ENCODE data around the gene NLRC5. TPM values are rescaled to one million over a fixed set of nuclear protein-coding genes. Genes with fewer than 3 reads are reported as not detected.

The NLRC5 gene
- total and polyA plus RNA-seq, 2 donors (not counting 3 experiments of a cell fraction or from before 2014, with no cell fraction given), result 7.4 to 26.3 TPM

DNA sequence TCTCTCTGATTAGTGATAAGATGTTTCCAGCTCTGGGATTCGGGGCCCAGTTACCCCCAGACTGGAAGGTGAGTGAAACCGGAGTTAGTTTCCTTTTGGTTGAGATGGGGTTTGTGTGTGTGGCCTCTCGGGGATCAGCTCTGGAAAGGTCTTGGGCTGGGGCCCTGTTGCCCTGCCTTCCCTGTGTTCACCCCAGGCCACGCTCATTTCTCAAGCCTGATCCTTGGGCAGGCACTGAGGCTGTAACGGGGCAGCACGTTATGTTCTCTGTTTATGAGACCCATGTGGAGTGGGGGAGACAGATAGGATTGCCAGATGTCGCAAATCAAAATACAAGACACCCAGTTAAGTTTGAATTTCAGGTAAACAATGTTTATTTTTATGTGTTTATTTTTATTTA, 138.5 kb downstream of the NLRC5 start:
- CTCF ChIA-PET, result interaction anchor here (1.2 to 1.5 kb wide), 2 partner anchors 11 to 23 kb away, joined by 3 read pairs; no protein-coding TSS in a partner anchor
- no peaks in the 10 kb centered on the region for H3K79me2 ChIP-seq (ENCODE audit: control insufficient read depth, insufficient read depth, low read length)
- H3K9me1 ChIP-seq (replicated peaks; ENCODE audit: control insufficient read depth, extremely low read depth, insufficient read depth, low read length), result no peaks in the 10 kb centered on the region
- no peaks in the 10 kb centered on the region for H3K4me1 ChIP-seq (ENCODE audit: control insufficient read depth, extremely low read depth, insufficient read depth, low read length)
- H3K9me3 ChIP-seq (replicated peaks; ENCODE audit: control insufficient read depth, insufficient read depth, low read length), result no peaks in the 10 kb centered on the region
- FAIRE-seq (no peak), DNase-seq (ENCODE audit: low read depth, low spot score) (no peak)
- intact Hi-C loops (cut with micrococcal nuclease) (no loop called here), dilution Hi-C loops (cut with MboI; ENCODE audit: extremely low pct_ligation_motif_present, low sequenced_read_pairs) (no loop called here)
- BruUV-seq (replicated peaks), result no TSS peak
- no peak overlapping the region for H3K27ac ChIP-seq (ENCODE audit: insufficient read depth, low read depth, low read length)
- H3K9ac ChIP-seq (replicated peaks; ENCODE audit: extremely low read depth, insufficient read depth, low read length), result no peak overlapping the region
- TF ChIP-seq EZH2 (IDR thresholded peaks at IDR 0.05; ENCODE audit: borderline replicate concordance, low read depth, low read length, severe bottlenecking) (no peak), JUN (IDR thresholded peaks at IDR 0.05; ENCODE audit: borderline replicate concordance, insufficient read depth, insufficient read length, low read depth) (no peak), FOS (IDR thresholded peaks at IDR 0.05; ENCODE audit: borderline replicate concordance, insufficient read depth, low read length) (no peak)
- no peak overlapping the region for H2AFZ ChIP-seq (ENCODE audit: low read depth, low read length)
- no peaks in the 10 kb centered on the region for H4K20me1 ChIP-seq (replicated peaks; ENCODE audit: control insufficient read depth, extremely low read depth, insufficient read depth, low read length)
- POLR2A ChIA-PET, result no interaction called here
- H3K36me3 ChIP-seq (ENCODE audit: control insufficient read depth in 2 of 2, extremely low read depth in 1 of 2, insufficient read depth in 2 of 2, low read length in 2 of 2), result peaks cover 0 to 11% of the 10 kb centered on the region in 2 experiments
- H3K27me3 ChIP-seq (ENCODE audit: control insufficient read depth in 2 of 2, insufficient read depth in 2 of 2, low read length in 2 of 2), result no peaks in the 10 kb centered on the region
- H3K4me3 ChIP-seq (replicated peaks in 1 of 3; ENCODE audit: insufficient read depth in 1 of 3, low read depth in 1 of 3, low read length in 3 of 3), result no peak overlapping the region
- no peak overlapping the region for H3K4me2 ChIP-seq (ENCODE audit: insufficient read depth, low read length)

DNA sequence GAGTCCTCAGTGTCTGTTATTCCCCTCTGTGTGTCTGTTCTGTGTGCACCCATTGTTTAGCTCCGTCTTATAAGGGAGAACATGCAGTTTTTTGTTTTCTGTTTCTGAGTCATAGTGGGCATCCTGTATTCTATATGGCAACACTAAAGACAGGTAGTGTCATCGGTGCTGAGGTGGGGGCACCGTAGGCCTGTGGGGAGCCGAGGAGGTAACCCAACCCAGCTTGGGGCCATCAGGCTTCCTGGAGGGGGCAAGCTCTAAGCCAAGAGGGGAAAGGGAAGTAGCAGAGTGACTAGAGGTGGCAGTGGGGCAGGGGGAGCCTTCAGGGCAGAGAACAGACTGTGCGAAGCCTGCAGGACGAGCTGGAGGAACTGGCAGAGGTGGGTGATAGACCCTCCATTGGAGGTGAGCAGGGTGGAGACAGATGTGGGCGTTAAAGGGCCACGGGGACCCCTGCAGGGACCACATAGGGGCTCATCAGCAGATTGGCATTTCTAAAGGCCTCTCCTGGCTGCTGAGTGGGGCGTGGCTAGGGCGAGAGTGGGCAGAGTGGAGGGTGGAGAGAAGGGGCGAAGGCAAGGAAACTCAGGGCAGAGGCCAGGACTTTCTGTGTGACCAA, 139.5 kb downstream of the NLRC5 start:
- H3K9me1 ChIP-seq (replicated peaks; ENCODE audit: control insufficient read depth, extremely low read depth, insufficient read depth, low read length), result no peaks in the 10 kb centered on the region
- dilution Hi-C loops (cut with MboI; ENCODE audit: extremely low pct_ligation_motif_present, low sequenced_read_pairs), result no loop called here
- no peaks in the 10 kb centered on the region for H3K27me3 ChIP-seq (ENCODE audit: control insufficient read depth in 2 of 2, insufficient read depth in 2 of 2, low read length in 2 of 2)
- ChIA-PET CTCF (no interaction called here), POLR2A (no interaction called here)
- intact Hi-C loops (cut with micrococcal nuclease), result no loop called here
- H3K36me3 ChIP-seq (ENCODE audit: control insufficient read depth in 2 of 2, extremely low read depth in 1 of 2, insufficient read depth in 2 of 2, low read length in 2 of 2), result peaks cover 0 to 8% of the 10 kb centered on the region in 2 experiments
- no peak for DNase-seq (ENCODE audit: low read depth, low spot score)
- no peak overlapping the region for H3K4me2 ChIP-seq (ENCODE audit: insufficient read depth, low read length)
- H3K79me2 ChIP-seq (ENCODE audit: control insufficient read depth, insufficient read depth, low read length), result no peaks in the 10 kb centered on the region
- no peaks in the 10 kb centered on the region for H3K9me3 ChIP-seq (replicated peaks; ENCODE audit: control insufficient read depth, insufficient read depth, low read length)
- H2AFZ ChIP-seq (ENCODE audit: low read depth, low read length), result no peak overlapping the region
- no TSS peak for BruUV-seq (replicated peaks)
- TF ChIP-seq FOS (IDR thresholded peaks at IDR 0.05; ENCODE audit: borderline replicate concordance, insufficient read depth, low read length) (no peak), MYC (IDR thresholded peaks at IDR 0.05; ENCODE audit: low read depth, low read length) (no peak), POLR2A (IDR thresholded peaks at IDR 0.05; ENCODE audit: low read depth, low read length) (no peak), POLR2AphosphoS5 (IDR thresholded peaks at IDR 0.05; ENCODE audit: insufficient read depth, low read depth, low read length) (no peak), JUN (IDR thresholded peaks at IDR 0.05; ENCODE audit: borderline replicate concordance, insufficient read depth, insufficient read length, low read depth) (no peak), EZH2 (IDR thresholded peaks at IDR 0.05; ENCODE audit: borderline replicate concordance, low read depth, low read length, severe bottlenecking) (no peak), GATA2 (IDR thresholded peaks at IDR 0.05; ENCODE audit: insufficient read depth, insufficient read length, low read depth, low read length) (no peak)
- TF ChIP-seq, protein P1, sequence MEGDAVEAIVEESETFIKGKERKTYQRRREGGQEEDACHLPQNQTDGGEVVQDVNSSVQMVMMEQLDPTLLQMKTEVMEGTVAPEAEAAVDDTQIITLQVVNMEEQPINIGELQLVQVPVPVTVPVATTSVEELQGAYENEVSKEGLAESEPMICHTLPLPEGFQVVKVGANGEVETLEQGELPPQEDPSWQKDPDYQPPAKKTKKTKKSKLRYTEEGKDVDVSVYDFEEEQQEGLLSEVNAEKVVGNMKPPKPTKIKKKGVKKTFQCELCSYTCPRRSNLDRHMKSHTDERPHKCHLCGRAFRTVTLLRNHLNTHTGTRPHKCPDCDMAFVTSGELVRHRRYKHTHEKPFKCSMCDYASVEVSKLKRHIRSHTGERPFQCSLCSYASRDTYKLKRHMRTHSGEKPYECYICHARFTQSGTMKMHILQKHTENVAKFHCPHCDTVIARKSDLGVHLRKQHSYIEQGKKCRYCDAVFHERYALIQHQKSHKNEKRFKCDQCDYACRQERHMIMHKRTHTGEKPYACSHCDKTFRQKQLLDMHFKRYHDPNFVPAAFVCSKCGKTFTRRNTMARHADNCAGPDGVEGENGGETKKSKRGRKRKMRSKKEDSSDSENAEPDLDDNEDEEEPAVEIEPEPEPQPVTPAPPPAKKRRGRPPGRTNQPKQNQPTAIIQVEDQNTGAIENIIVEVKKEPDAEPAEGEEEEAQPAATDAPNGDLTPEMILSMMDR (IDR thresholded peaks at IDR 0.05; ENCODE audit: extremely low read depth in 1 of 2, insufficient read depth in 1 of 2, low read depth in 1 of 2, low read length in 2 of 2), result no peak
- TF ChIP-seq, protein P2, sequence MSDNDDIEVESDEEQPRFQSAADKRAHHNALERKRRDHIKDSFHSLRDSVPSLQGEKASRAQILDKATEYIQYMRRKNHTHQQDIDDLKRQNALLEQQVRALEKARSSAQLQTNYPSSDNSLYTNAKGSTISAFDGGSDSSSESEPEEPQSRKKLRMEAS (IDR thresholded peaks at IDR 0.05; ENCODE audit: insufficient read depth, insufficient read length), result no peak
- H3K27ac ChIP-seq (ENCODE audit: insufficient read depth, low read depth, low read length), result no peak overlapping the region
- no peak for FAIRE-seq
- no peaks in the 10 kb centered on the region for H3K4me1 ChIP-seq (ENCODE audit: control insufficient read depth, extremely low read depth, insufficient read depth, low read length)
- no peak overlapping the region for H3K4me3 ChIP-seq (replicated peaks in 1 of 3; ENCODE audit: insufficient read depth in 1 of 3, low read depth in 1 of 3, low read length in 3 of 3)
- H4K20me1 ChIP-seq (replicated peaks; ENCODE audit: control insufficient read depth, extremely low read depth, insufficient read depth, low read length), result no peaks in the 10 kb centered on the region
- H3K9ac ChIP-seq (replicated peaks; ENCODE audit: extremely low read depth, insufficient read depth, low read length), result no peak overlapping the region

All from endothelial cell of umbilical vein (primary cell).